GM21576 (cell line): Measurements from ENCODE around the gene FXR2.

Experiments
- ATAC-seq: cut with Tn5 transposase; IDR thresholded peaks from one replicate; pipeline ENCODE4 v1.9.1; 2021; ENCODE audit warnings: mild to moderate bottlenecking, moderate library complexity; ENCODE audit not compliant: unreplicated experiment

The FXR2 gene

DNA sequence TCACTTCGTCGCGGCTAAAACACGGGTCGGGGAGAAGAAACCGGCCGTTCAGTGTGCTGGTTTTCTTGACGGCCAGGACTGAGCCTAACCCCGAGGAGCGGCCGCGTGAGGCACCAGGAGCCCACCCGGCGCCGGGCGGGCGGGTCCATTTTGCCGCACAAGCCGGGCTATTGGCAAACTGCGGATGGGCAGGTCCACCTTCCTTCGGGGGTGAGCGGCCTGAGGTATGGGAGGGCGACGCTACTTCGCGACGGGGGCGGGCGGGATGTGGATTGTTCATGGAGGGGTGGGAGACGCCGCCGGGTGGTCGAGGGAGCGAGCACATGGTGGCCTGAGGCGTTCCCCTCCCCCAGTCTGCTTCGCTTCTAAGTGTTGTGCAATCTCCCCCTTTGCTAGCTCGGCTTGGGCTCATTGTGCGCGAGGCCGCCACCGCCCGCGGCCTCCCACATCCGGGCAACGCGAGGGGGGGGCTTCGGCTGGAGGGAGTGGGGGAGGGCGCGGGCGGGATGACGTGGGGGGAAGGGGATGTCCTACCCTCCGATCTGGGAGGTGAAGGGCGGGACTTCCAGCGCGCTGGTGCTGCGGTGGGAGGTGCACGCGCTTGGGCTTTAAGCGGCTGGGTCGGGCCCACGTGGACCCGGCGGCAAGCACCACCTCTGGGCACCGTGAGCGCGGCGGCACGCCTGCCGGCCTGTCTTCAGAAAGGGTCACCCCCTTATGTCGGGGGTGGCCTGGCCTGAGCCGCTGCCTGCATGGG is 41.2 kb downstream of the FXR2 start:
- ATAC-seq = peak; percentile 23

DNA sequence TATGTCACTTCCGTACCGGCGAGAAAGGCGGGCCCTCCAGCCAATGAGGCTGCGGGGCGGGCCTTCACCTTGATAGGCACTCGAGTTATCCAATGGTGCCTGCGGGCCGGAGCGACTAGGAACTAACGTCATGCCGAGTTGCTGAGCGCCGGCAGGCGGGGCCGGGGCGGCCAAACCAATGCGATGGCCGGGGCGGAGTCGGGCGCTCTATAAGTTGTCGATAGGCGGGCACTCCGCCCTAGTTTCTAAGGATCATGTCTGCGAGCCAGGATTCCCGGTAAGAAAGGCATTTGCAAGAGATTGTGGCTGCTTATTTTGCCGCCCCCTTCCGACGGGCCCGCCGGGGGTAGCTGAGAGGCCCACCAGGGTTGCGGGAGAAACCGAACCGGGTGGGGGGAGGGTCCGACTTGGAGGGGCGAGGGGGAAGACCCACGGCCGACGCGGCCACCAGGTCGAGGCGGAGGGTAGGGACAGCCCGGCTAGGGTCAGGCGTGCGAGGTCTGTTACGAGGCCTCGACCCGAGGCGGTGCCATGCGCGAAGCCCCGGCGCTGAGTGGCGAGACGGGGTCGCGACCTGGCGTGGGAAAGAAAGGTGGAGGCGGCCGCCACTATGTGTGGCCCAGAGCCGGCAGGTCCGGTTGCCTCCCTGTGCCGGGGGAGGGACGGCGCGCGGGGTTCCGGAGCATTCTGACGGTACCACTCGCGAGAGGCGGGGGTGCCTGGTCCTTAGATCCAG is 41.9 kb downstream of the FXR2 start:
- peak; percentile 88 for ATAC-seq

DNA sequence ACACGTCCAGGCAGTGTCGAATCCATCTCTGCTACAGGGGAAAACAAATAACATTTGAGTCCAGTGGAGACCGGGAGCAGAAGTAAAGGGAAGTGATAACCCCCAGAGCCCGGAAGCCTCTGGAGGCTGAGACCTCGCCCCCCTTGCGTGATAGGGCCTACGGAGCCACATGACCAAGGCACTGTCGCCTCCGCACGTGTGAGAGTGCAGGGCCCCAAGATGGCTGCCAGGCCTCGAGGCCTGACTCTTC is 42.4 kb downstream of the FXR2 start:
- ATAC-seq = no peak

DNA sequence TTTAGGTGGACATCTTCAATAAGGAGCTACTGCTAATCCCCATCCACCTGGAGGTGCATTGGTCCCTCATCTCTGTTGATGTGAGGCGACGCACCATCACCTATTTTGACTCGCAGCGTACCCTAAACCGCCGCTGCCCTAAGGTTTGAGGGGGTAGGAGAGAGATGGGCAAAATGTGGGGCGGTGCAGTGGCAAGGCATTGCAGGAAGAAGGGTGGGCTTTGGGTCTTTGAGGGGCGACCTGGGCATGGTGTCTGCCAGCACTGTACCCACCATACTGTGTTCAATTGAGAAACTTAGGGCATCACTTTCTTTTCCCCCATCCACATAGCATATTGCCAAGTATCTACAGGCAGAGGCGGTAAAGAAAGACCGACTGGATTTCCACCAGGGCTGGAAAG is 44.3 kb downstream of the FXR2 start:
- no peak for ATAC-seq

DNA sequence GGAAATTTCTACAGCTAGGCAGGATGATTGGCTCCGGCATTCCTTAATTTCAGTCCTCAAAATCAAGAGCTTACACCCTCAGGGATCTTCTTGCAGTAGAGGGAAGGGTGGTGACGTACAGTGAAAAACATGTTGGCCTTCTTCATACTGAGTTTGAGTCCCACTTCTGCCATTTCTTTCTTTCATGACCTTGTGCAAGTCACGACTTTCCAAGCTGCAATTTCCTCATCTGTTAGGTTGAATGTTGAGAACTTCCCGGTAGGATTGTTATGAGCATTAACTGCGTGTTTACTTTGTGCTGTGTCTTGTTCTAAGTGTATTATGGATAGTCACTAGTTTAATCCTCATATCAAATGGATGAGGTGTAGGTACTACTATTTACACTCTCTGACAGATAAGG is 45.1 kb downstream of the FXR2 start:
- no peak for ATAC-seq

DNA sequence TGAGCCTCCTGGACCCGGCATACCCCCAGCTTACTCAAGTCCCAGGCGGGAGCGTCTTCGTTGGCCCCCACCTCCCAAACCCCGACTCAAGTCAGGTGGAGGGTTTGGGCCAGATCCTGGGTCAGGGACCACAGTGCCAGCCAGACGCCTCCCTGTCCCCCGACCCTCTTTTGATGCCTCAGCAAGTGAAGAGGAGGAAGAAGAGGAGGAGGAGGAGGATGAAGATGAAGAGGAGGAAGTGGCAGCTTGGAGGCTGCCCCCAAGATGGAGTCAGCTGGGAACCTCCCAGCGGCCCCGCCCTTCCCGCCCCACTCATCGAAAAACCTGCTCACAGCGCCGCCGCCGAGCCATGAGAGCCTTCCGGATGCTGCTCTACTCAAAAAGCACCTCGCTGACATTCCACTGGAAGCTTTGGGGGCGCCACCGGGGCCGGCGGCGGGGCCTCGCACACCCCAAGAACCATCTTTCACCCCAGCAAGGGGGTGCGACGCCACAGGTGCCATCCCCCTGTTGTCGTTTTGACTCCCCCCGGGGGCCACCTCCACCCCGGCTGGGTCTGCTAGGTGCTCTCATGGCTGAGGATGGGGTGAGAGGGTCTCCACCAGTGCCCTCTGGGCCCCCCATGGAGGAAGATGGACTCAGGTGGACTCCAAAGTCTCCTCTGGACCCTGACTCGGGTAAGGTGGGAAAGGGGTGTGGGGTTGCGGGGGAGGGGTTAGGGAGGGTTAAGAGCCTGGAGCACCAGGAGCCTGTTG is 51.4 kb downstream of the FXR2 start:
- no peak for ATAC-seq

DNA sequence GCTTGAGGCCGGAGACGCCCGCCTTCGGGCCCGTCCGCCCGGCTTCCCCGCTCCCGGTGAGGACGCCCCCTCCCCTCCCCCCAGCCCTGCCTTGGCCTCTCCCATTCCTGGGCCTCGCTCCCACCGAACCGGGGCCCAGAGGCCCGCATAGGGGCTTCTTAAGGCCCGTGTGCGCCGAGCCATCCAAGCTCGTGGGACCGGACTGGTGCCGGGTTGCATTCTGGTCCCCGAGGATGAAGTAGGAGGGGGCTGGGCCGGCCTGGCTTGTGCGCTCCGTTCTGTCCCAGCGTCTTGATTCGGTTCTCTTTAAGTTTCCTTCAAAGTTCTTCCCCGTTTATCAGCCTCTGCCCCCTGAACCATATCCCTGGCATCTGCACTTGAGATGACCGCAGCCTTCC is 52.5 kb downstream of the FXR2 start:
- ATAC-seq = peak; percentile 2

DNA sequence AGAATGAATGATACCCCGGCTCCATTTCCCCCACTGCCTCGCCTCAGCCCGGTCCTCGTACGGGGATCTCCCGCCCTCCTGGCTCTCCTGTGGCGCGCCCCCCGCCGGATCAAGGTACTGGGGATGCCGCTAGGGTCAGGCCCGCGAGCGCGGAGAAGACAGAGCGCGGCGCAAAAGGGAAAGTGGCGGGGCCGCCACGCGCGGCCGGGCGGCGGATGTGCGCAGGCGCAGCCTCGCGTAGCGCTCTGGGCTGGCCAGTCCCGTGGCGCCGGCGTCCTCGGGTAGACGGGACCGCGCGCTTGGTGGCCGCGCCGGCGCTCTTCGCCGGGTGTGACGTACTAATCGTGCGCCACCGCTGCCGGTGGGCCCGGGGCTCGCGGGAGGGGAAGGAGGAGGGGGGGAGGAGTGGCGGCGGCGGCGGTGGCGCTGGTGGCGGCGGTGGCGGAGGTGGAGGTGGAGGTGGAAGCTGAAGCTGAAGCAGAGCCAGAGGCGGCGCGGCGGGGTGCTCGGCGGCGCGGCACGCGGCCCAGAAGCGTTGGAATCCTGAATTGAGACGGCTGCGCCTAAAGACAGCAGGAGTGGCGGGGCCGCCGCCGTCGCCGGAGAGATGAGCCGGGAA is 53.0 kb downstream of the FXR2 start, which contains the start of gene SENP3:
TSS of gene SENP3 (plus strand) at position 331 of the 619 bp plus-strand sequence. CDS start 1,158 bp downstream, outside the sequence.
- ATAC-seq = peak; percentile 48

DNA sequence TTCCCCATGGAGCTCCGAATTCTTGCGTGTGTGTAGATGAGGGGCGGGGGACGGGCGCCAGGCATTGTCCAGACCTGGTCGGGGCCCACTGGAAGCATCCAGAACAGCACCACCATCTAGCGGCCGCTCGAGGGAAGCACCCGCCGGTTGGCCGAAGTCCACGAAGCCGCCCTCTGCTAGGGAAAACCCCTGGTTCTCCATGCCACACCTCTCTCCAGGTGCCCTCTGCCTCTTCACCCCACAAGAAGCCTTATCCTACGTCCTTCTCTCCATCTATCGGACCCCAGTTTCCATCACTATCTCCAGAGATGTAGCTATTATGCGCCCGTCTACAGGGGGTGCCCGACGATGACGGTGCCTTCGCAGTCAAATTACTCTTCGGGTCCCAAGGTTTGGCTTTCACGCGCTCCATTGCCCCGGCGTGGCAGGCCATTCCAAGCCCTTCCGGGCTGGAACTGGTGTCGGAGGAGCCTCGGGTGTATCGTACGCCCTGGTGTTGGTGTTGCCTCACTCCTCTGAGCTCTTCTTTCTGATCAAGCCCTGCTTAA is 53.6 kb downstream of the FXR2 start:
- ATAC-seq = peak; percentile 46

DNA sequence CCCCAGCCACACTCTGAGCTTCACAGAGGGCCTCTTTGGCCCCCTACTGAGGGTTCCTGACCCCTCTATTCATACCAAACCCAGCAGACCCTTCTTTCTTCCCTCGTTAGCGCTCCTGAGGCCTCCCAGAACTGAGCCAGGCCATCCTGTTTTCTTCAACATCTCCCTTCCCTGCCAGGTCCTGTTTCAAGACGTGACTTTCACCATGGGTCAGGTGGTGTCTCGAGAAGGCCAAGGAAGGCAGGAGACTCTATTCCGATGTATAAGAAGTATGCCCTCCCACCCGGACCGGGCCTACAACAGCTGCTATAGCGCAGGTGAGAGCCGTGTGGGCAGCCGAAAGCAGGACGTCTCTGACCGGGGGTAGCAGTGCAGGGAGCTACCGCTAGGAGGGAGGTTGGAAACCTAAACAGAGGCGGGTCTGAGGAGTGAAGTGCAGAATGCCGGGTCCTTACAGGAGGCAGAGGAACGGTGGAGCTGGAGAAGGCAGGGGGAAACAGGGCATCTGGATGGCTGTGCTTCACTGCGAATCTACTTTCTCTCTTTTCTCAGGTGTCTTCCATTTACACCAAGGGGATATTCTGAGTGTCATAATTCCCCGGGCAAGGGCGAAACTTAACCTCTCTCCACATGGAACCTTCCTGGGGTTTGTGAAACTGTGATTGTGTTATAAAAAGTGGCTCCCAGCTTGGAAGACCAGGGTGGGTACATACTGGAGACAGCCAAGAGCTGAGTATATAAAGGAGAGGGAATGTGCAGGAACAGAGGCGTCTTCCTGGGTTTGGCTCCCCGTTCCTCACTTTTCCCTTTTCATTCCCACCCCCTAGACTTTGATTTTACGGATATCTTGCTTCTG is 54.3 kb downstream of the FXR2 start:
- no peak for ATAC-seq

DNA sequence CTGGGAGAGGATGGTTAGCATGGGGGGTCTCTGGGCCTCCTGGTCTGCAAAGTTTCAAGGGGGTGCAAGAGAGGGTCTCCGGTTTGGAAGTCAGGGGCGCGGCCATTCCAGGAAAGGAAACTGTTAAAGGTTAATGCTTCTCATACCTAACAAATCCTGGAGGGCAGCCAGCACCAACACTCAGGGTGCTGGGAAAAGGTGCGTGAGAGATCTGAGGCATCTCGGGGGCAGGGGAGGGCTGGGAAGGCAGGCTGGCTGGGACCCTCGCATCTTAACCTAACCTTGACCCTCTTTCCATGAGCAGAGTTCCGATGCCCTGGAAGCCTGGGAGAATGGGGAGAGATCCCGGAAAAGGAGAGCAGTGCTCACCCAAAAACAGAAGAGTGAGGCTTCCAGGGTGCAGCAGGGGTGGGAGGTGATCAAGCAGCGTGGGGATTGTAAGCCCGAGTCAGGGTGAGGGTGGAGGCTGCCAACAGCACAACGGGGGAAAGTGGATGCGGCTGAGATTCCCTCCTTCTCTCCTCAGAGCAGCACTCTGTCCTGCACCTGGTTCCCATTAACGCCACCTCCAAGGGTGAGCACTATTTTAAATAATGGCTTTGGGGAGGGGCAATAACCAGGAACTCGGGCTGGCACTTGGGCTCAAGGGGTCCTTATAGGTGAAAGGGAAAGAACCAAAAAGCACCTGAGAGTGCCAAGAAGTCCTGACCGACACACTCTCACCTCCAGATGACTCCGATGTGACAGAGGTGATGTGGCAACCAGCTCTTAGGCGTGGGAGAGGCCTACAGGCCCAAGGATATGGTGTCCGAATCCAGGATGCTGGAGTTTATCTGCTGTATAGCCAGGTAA is 55.2 kb downstream of the FXR2 start:
- no peak for ATAC-seq

DNA sequence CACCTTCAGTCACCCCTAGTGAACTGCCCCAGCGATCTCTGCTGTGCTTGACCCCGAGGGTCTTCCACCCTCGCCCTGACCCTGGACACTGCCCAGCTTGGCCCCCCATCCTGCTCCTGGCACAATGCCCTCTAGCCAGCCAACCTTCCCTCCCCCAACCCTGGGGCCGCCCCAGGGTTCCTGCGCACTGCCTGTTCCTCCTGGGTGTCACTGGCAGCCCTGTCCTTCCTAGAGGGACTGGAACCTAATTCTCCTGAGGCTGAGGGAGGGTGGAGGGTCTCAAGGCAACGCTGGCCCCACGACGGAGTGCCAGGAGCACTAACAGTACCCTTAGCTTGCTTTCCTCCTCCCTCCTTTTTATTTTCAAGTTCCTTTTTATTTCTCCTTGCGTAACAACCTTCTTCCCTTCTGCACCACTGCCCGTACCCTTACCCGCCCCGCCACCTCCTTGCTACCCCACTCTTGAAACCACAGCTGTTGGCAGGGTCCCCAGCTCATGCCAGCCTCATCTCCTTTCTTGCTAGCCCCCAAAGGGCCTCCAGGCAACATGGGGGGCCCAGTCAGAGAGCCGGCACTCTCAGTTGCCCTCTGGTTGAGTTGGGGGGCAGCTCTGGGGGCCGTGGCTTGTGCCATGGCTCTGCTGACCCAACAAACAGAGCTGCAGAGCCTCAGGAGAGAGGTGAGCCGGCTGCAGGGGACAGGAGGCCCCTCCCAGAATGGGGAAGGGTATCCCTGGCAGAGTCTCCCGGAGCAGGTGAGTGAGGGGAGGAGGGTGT is 56.0 kb downstream of the FXR2 start, which contains the start of gene TNFSF13:
TSS of gene TNFSF13 (plus strand) at position 207 of the 776 bp plus-strand sequence. CDS start at position 497, 290 bp downstream.
- no peak for ATAC-seq

DNA sequence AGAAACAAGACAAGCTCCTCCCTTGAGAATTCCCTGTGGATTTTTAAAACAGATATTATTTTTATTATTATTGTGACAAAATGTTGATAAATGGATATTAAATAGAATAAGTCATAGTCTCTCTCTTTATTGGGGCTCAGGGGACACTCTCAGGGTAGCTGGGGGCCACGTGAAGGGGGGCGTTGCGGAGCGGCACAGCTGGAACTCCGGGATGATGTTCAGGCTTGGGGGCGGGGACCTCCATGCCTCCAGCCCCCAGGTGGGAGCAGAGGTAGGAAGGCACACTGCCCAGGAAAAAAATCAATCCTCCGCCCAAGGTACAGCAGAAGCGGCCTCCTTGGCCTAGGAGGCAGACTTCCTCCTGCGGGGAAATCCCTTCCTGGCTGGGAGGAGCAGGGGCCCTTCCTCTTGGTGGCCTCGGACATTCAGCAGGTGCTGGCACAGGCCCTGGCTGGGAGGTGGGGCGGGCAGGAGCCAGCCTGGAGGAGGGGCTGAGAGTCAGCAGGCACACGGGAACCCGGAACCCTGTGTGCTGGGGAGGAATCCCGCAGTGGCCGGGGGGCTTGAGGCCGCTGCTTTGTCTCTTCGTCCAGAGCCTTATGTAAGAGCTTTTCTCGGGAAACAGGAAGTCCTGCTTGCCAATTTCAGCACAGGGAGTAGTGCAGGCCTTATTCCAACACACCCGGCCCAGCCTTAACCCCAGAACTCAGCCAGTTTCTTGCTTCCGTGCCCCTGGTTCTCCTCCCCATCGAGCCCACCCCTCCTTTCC is 56.7 kb downstream of the FXR2 start:
- no peak for ATAC-seq

DNA sequence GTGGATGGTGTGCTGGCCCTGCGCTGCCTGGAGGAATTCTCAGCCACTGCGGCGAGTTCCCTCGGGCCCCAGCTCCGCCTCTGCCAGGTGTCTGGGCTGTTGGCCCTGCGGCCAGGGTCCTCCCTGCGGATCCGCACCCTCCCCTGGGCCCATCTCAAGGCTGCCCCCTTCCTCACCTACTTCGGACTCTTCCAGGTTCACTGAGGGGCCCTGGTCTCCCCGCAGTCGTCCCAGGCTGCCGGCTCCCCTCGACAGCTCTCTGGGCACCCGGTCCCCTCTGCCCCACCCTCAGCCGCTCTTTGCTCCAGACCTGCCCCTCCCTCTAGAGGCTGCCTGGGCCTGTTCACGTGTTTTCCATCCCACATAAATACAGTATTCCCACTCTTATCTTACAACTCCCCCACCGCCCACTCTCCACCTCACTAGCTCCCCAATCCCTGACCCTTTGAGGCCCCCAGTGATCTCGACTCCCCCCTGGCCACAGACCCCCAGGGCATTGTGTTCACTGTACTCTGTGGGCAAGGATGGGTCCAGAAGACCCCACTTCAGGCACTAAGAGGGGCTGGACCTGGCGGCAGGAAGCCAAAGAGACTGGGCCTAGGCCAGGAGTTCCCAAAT is 57.4 kb downstream of the FXR2 start:
- ATAC-seq = no peak

DNA sequence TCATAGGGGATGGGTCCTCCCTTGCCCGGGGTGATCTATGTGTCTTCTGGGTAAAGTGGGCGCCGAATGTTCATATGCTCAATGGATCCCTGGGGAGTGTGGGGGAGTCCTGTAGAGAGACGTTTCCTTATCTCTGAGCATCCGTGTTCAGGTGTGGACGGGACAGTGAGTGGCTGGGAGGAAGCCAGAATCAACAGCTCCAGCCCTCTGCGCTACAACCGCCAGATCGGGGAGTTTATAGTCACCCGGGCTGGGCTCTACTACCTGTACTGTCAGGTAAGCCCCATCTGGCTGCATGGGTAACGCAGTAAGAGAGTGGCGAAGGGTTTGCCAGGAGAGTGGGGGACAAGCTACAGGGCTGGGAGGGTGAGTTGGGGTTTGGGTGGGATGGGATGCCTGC is 58.1 kb downstream of the FXR2 start:
- ATAC-seq = no peak

DNA sequence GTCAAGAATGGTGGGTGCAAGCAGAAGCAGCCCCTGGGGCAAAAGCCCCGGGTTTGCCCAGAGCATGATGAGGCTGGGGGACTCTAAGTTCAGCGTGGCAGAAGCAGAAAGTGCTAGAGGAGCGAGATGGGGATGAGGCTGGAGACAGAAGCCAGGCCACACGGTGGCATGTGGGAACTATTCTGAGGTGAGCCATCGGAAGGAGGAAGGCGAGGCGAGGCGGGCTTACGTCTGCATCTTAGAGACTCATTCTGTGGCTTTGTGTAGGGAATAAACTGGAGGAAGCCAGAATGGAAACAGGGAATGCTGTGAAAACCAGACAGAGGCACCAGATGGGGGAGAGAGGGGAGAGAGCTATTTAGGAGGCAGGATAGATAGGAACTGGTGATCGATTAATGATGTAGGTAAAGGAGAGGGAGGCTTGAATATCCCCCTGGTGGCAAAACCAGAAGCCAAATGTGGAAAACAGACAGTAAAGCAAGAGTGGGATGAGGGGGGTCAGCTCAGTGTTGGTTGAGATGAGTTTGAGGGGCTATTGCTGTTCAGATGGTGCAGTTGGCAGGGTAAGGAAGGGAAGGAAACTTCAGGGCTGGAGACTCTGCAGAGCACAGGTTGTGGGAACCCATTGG is 59.3 kb downstream of the FXR2 start:
- ATAC-seq = no peak

DNA sequence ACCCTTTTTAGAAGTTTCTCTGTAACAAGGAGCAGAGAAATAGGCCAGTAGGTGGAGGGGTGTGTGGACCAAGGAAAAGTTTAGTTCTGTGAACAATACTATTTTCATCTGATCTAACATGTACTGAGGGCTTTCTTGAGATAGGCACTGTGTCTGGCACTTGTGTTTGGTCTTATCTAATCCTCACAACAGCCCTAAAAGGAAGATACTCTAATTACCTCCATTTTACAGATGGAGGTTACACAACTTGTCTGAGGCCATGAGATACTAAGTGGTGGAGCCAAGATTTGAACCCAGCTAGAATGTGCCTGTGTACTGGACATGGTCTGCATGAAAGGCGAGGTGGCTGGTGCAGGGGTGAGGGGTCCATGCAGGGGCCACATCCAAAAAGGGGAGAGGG is 61.3 kb downstream of the FXR2 start:
- ATAC-seq = no peak
